HG02870 (cell line): Measurements from ENCODE around the gene CNTNAP2.

Experiments used
- ATAC-seq: cut with Tn5 transposase; IDR thresholded peaks from one replicate; pipeline ENCODE4 v1.9.1; 2021; ENCODE audit warnings: mild to moderate bottlenecking, moderate library complexity; ENCODE audit not compliant: unreplicated experiment

CNTNAP2 gene

GRCh38 chr7:146285418-146285817 lies 168.8 kb downstream of the CNTNAP2 start:
- no peak for ATAC-seq

GRCh38 chr7:146290746-146291145 lies 174.1 kb downstream of the CNTNAP2 start:
- ATAC-seq = no peak

GRCh38 chr7:146291900-146292299 lies 175.3 kb downstream of the CNTNAP2 start:
- no peak for ATAC-seq

- ATAC-seq = no peak
These were observed 179.4 kb downstream of the CNTNAP2 start for GRCh38 chr7:146296028-146296427.

GRCh38 chr7:146314962-146315361 lies 198.4 kb downstream of the CNTNAP2 start:
- no peak for ATAC-seq

GRCh38 chr7:146319629-146320028 lies 203.0 kb downstream of the CNTNAP2 start:
- ATAC-seq = no peak

- ATAC-seq = no peak
These were observed 204.7 kb downstream of the CNTNAP2 start for GRCh38 chr7:146321301-146321700.

- no peak for ATAC-seq
These were observed 214.8 kb downstream of the CNTNAP2 start for GRCh38 chr7:146331369-146331768.

GRCh38 chr7:146345251-146345650 lies 228.7 kb downstream of the CNTNAP2 start:
- ATAC-seq = no peak

- ATAC-seq = no peak
These were observed 229.5 kb downstream of the CNTNAP2 start for GRCh38 chr7:146346096-146346495.

- ATAC-seq = no peak
These were observed 238.6 kb downstream of the CNTNAP2 start for GRCh38 chr7:146355216-146355615.

GRCh38 chr7:146359176-146359575 lies 242.6 kb downstream of the CNTNAP2 start:
- ATAC-seq = no peak

GRCh38 chr7:146366938-146367337 lies 250.3 kb downstream of the CNTNAP2 start:
- ATAC-seq = no peak

GRCh38 chr7:146370171-146370570 lies 253.6 kb downstream of the CNTNAP2 start:
- no peak for ATAC-seq

- no peak for ATAC-seq
These were observed 258.6 kb downstream of the CNTNAP2 start for GRCh38 chr7:146375170-146375569.

- ATAC-seq = no peak
These were observed 261.6 kb downstream of the CNTNAP2 start for GRCh38 chr7:146378196-146378595.

GRCh38 chr7:146387140-146387539 lies 270.5 kb downstream of the CNTNAP2 start:
- ATAC-seq = no peak

- no peak for ATAC-seq
These were observed 272.3 kb downstream of the CNTNAP2 start for GRCh38 chr7:146388928-146389327.

GRCh38 chr7:146393346-146393745 lies 276.7 kb downstream of the CNTNAP2 start:
- ATAC-seq = no peak

- ATAC-seq = no peak
These were observed 280.5 kb downstream of the CNTNAP2 start for GRCh38 chr7:146397141-146397540.

GRCh38 chr7:146401939-146402338 lies 285.3 kb downstream of the CNTNAP2 start:
- no peak for ATAC-seq

- no peak for ATAC-seq
These were observed 289.1 kb downstream of the CNTNAP2 start for GRCh38 chr7:146405737-146406136.

GRCh38 chr7:146411975-146412374 lies 295.4 kb downstream of the CNTNAP2 start:
- no peak for ATAC-seq

GRCh38 chr7:146412781-146413180 lies 296.2 kb downstream of the CNTNAP2 start:
- no peak for ATAC-seq
